Caki2 (cell line): ENCODE results near the gene SCAF8. TPM values are rescaled to one million over a fixed set of nuclear protein-coding genes. Genes with fewer than 3 reads are reported as not detected.
"Not testable (repeated sequence)": the region's sequence is repeated elsewhere in the genome, so short reads cannot be mapped to it uniquely, and the experiment has no call there.

Experiments
- DNase-seq: peaks from one replicate; pipeline ENCODE4 v3.0.0-alpha.2; 2015; ENCODE audit warnings: low read depth
- in situ Hi-C: cut with HindIII; loops from 2 replicates; pipeline ENCODE4 v1.10.0; 2016; ENCODE audit warnings: low sequenced_read_pairs, low pct_unique_long_range_greater_than_20kb, mixed read lengths
- total RNA-seq: library from RNA; depleted of rRNA; stranded (reverse); fragments of >200 nt; shearing (Covaris generic); gene quantifications from 2 replicates; pipeline ENCODE4 v1.2.3, GENCODE V29; 2014; ENCODE audit warnings: low replicate concordance

The SCAF8 gene
- total RNA-seq, 1 experiment from 2014 or later = 10.2 TPM

DNA sequence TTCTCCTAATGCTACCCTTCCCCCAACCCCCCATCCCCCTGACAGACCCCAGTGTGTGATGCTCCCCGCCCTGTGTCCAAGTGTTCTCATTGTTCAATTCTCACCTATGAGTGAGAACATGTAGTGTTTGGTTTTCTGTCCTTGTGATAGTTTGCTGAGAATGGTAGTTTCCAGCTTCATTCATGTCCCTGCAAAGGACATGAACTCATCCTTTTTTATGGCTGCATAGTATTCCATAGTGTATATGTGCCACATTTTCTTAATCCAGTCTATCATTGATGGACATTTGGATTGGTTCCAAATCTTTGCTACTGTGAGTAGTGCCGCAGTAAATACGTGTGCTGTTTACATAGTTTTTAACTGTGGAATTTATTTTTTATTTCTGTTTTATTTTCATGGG, 78.4 kb downstream of the SCAF8 start:
- in situ Hi-C loops, DNase-seq: not testable (repeated sequence)

DNA sequence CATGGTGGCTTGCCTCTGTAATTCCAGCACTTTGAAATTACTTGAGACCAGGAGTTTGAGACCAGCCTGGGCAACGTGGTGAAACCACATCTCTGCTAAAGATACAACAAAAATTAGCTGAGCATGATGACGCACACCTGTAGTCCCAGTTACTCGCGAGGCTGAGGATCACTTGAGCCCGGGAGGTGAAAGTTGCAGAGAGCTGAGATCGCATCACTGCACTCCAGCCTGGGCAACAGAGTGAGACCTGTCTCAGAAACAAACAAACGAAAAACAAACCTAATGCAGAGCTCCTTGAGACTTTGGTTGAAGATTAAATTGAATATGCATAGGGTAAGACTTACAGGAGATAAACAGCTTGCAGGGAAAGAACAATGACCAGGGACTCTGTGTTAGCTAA, 80.8 kb downstream of the SCAF8 start:
- DNase-seq = no peak
- in situ Hi-C loops = no loop called here

DNA sequence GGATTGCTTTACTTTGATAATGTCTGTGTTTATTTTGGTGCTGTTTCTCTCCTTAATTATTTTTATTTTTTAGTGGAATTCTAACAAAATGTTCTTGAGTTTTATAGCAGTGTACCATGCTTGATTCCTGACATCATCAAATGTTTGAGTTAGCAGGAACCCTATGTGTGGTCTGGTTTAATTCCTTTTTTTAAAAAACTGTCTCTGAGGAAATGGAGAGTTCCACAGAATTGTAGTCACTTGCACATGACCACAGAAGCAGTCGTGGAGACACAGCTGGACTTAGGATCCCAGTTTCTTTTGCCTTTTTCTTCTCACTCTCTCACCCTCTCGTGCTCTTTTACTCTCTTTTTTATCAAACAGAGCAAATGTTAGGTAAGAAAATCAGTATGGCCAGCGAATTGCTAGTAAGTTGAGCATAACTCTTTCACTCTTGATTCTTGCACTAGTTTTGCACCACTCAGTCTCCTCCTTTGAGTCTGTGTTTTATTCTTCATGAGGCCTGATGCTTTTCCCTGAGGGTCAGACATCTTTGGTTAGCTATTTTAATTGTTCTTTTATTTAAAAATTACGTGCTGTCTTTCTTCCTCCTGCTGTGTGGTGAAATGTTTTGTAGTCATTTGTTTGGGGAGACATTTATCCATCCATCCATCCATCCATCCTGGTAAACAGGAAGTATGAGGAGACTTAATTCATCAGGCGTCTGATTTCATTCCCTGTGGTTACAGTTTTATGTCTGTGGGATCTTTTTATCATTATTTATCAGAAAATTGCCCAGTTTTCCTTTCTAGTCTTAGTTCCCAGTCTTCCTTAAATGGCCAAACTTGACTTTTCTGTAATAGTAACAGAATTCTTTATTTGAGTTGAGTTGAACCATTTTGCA, 83.0 kb downstream of the SCAF8 start:
- in situ Hi-C loops = no loop called here

DNA sequence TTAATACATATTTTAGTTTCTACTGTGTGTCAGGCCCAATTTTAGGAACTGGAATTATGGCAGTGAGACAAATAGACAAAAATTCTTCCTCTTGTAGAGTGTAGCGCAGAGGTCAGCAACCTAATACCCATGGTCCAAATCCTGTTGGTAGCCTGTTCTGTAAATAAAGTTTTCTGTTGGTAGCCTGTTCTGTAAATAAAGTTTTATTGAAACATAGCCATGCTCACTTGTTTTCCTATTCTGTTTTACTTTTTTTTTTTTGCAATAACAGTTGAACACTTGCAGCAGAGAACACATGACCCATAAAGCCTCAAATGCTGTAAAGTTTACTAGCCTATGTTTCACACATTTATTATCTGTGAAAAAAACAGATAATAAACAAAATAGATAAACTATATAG, 87.9 kb downstream of the SCAF8 start:
- no peak for DNase-seq
- in situ Hi-C loops = no loop called here

More for the DNA sequence above, 83.0 kb downstream of the SCAF8 start:
- DNase-seq = no peak

DNA sequence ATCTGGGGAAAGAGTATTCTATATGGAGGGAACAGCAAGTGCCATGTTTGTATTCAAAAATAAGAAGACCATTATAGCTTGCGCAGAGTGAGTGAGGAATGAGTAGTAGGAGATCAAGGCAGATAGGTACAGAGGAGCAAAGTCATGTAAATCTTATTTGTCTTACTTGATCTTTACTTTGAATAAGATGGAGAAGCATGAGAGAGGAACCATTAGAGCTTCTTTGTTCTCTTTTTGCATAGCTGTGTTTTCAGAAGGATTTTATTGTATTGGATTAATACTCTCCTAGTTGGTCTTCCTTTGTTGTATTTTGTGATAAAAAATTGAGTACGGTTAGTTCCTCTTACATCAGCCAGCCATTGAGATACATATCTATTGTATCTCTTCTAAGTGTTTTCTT, 88.4 kb downstream of the SCAF8 start:
- in situ Hi-C loops = no loop called here
- DNase-seq = no peak

DNA sequence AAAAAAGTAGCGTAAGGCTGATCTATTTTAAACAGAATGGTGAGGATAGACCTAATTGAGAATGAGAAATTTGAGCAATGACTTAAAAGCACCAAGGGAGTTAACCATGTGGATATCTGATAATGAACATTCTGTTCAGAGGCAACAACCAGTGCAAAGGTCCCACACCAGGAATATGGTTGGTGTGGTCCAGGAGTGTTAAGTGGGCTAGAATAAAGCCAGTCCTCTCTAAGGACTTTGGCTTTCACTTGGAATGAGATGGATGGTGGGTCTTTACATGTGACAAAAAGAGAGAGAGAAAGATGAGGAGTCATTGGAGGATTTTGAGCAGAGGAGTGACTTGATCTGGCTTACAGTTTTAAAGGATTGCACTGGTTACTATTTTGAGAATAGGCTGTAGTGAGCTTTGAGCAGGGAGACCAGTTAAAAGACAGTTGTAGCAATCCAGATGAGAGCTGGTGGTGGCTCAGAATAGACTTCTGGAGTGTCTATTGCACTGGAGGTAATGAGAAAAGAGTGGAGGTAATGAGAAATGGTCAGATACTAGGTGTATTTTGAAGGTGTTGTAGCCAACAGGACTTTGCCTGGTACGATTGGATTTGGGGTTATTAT, 89.8 kb downstream of the SCAF8 start:
- in situ Hi-C loops = no loop called here
- DNase-seq = no peak

DNA sequence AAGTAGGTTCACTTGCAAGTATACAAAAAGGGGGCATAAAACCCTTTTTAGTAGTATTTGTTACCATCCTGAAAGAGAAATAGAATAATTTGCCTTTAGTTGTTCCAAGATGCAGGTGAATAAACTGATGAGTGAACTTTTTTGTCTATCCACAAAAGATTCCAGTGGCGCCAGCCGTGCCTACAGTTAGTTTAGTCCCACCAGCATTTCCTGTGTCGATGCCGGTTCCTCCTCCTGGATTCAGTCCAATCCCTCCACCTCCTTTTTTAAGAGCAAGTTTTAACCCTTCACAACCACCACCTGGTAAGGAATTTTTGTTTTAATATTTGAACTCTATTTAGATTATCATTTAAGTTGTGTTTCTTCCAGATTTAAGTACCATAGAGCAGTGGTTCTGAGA, 90.9 kb downstream of the SCAF8 start:
- in situ Hi-C loops = no loop called here

DNA sequence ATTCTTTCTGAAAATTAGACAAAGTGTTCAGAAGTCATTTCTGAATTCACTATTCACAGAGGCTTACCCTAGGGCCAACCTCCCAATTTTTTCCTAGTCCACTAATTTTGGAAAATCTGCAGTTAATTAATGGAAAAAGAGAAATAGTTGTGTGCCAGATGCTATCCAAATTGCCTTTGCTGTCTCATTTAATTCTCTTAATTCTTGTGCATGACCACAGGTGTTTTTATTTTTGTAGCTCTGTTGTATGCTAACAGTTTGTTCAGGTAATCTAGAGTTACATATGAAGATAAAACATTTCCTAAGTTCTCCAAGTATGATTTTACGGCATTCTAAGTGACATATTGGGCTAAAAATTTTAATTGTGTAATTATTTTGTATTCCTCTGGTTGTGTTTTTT, 96.8 kb downstream of the SCAF8 start:
- no peak for DNase-seq
- in situ Hi-C loops = no loop called here

More for the DNA sequence above, 90.9 kb downstream of the SCAF8 start:
- no peak for DNase-seq

DNA sequence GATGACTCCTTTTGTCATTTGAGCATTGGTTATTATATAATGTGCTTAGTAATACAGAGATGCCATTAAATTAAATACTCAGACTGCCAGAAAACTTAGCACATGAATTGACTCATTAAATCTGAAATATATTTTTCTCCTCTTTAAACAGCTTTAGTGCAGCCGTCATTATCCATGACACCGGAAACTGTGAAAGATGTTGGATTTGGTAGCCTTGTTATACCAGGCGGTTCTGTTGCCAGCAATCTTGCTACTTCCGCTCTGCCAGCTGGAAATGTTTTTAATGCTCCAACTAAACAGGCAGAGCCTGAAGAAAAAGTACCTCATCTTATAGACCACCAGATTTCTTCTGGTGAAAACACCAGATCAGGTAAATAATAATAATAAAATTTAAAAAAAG, 97.6 kb downstream of the SCAF8 start:
- in situ Hi-C loops = no loop called here
- no peak for DNase-seq

DNA sequence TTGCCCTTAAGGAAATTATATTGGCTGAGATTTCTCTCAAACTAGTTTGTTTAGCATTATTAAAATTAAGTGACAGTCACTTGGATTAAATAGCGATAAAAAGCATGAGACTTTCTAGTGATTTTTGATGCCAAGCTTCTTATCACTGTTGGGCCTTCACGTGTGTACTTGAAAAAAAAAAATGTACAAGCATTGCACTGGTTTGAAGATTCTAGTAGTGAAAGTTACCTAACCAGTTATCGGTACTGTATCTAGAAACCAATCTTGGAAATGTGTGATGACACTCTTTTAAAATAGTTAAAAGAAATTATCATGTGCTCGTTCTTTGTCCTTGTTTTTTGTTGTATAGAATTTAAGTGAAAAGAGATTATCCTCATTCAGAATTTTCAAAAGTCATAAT, 102.1 kb downstream of the SCAF8 start:
- DNase-seq = no peak
- in situ Hi-C loops = no loop called here

DNA sequence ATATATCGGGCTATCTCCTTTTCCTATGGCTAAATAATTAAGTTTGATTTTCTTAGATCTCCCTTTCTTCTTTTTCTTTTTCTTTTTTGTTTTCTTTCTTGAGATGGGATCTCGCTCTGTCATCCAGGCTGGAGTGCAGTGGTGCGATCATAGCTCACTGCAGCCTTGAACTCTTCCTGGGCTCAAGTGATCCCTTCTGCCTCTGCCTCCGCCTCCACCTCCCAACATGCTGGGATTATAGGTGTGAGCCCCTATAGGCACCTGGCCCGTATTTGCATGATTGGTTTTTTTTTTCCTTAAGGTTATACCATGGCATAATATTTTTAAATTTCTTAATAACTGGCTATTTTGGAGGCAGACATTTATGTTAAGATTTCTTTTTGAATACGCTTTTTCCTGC, 106.3 kb downstream of the SCAF8 start:
- in situ Hi-C loops = no loop called here
- DNase-seq = no peak

DNA sequence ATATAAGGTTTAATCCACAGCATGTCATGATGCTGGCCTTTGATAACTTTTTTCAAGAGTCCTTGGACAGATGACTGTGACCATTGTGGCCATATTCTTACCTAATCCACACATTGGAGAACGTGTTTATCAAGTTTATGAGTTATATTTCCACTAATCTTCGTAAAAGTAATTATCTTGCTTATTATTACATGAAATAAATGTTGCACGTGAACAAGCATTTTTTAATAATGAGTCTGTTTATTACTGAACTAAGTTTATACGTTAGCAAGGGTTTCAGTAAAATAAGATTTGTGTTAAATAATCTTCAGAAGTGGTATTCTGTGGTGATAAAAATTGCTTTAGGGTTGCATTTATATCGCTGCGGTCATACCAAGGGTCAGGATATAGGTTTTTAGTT, 107.1 kb downstream of the SCAF8 start:
- DNase-seq = no peak
- in situ Hi-C loops = no loop called here

DNA sequence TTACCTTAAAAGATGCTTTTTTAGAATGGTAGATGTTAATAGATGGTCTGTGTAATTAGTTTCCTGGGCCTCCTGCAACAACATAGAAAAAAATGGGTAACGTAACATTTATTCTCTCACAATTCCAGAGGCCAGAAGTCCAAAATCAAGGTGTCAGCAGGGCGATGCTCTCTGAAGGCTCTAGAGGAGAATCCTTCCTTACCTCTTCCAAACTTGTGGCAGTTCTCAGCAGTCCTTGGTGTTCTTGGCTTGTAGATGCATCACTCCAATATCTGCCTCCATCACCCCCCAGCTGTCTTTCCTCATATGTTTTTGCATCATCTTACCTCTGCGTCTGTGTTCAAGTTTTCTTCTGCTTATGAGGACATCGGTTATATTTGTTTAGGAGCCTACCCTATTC, 107.9 kb downstream of the SCAF8 start:
- no peak for DNase-seq
- in situ Hi-C loops = no loop called here

DNA sequence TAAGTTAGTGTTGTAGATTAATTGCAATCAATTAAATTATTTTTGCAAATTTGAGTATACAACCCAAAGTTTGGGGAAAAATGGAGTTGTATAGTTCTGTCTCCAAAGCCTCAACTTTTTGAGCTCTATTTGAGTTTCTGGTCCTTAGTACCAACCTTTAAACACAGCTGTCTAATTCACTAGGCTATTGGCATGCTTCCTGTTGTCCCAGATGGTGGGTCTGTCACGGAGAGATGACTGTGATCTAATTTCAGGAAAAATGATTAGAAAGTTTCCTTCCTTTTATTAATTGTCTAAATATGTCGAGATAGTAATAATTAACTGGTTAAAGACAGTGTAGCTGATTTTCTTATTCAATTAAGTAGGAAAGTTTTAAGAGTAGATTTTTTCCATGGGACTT, 109.6 kb downstream of the SCAF8 start:
- in situ Hi-C loops = no loop called here
- no peak for DNase-seq

DNA sequence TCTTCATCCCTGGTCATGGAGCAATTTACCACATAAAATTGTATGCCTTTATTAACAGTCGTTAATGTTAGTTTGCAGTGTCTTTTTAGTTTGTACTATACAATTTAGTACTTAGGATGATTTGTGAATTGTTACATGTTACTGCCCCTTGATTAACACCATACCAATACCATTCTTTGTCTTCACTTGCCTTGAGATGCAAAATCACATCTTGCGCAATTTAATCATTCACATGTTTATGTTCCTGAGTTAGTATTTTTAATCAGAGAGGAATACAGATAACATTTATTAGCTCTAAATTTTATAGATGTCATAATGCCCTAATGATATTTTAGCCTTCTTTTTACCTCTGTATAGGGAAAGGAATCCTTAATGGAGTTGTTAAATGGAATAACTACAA, 114.1 kb downstream of the SCAF8 start:
- DNase-seq = no peak

DNA sequence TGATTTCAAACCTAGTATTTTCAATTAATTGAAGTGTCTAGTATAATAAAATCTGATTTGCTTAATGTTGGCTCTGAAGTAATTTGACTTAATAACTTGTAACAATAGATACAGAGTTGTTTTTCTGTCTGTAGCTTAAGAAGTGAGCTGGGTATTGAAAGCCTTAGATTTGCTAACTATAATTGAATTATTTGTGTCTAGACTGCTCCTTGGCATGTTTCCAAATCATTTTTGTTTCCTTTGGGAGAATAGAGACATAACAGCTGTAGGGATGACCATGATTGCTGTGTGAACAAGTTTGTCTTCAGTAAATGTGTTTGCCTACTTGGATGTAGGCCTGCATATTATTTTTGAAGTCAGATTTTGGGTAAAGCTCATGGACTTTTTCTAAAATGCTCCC, 115.4 kb downstream of the SCAF8 start:
- no peak for DNase-seq
- in situ Hi-C loops = no loop called here

More for the DNA sequence above, 114.1 kb downstream of the SCAF8 start:
- in situ Hi-C loops = no loop called here

DNA sequence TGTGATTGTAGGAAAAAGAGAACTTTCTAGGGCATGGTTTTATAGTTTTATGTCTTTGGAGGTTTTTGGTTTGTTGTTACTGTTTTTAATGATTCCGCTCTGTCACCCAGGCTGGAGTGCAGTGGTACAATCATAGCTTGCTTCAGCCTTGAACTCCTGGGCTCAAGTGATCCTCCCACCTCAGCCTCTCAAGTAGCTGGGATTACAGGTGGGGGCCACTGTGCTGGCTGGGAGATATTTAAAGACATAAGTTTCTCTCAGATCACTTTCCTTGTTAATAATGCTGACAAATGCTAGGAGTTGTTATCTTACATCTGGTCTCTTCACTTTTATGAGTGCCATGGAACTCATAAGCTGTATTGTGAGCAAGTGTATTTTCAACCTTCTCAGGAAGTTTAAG, 116.3 kb downstream of the SCAF8 start:
- in situ Hi-C loops = no loop called here
- no peak for DNase-seq

DNA sequence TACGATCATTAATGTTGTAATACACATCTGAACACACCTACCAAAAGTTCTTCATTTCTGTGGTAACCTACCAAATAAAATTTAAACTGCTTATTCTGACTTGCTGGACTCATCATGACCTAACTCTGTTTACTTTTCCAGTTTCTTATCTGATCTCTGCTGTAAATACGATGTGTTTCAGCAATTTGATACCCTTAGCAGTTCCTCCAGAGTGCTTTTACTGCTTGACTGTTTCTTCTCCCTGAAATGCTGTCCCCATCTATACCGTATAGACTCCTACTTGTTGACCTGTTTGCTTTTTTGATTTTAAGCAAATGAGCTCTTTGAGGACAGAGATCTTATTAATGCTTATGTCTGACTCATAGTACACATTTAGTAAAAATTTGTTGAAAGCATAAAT, 119.5 kb downstream of the SCAF8 start:
- in situ Hi-C loops = no loop called here
- DNase-seq = no peak

DNA sequence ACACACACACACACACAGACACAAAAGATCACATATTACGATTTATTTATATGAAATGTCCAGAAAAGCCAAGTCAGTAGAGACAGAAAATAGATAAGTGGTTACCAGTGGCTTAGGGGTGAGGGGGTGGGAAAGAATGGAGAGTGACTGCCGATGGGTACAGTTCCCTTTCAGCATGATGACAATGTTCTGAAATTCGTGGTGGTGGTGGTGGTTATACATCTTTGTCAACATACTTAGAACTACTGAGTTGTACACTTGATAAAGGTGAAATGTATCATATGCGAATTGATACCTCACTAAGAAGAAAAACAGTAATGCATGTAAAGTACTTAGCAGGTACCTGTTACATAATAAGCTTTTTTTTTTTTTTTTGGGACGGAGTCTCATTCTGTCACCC, 124.3 kb downstream of the SCAF8 start:
- DNase-seq = no peak
- in situ Hi-C loops = no loop called here

DNA sequence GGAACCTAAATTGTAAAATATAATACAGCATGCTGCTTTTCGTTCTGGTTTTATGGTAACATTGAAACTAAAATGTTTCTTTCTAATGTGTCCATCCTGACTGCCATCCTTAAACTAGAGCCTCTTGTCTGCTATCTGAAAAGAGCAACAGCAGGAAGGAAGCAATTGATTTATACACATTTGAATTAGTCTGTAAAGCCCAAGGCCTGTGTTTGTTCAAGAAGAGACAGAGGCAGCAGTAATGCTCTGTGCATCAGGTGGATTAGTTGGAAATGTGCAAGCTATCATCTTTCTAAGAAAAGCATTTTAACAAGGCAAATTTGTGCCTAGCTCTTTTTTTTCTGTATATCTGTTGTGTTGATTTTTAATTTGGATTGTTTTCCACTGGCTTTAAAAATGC, 128.6 kb downstream of the SCAF8 start:
- DNase-seq = no peak
- in situ Hi-C loops = no loop called here
